Stimulated activated naive CD8-positive, alpha-beta T cell treated with anti-CD3 and anti-CD28 coated beads, Interleukin-15, amount 100 ng/mL, for 72 hours (primary cell): Measurements from ENCODE around the gene STXBP1.

Experiments
- ATAC-seq: fragments of 150-1000 bp; cut with Tn5 transposase; 2 replicates; pipeline ENCODE4 v1.10.0; 2021; ENCODE audit warnings: mild to moderate bottlenecking, moderate library complexity
- DNase-seq, 2 donors: peaks; one replicate each; pipeline ENCODE4 v3.0.0; 2021 to 2022
- H3K27ac Mint-ChIP-seq, 2 donors: one replicate each; pipeline ENCODE4 v1.8.0; 2022; ENCODE audit warnings: mild to moderate bottlenecking in 2 of 2, mixed read lengths in 2 of 2, moderate library complexity in 2 of 2
- H3K27me3 Mint-ChIP-seq: one replicate; pipeline ENCODE4 v1.8.0; 2022; ENCODE audit warnings: mixed read lengths
- H3K4me1 Mint-ChIP-seq: one replicate; pipeline ENCODE4 v1.8.0; 2022; ENCODE audit warnings: mild to moderate bottlenecking, mixed read lengths
- H3K4me3 Mint-ChIP-seq, 2 donors: one replicate each; pipeline ENCODE4 v1.8.0; 2022; ENCODE audit warnings: mild to moderate bottlenecking in 2 of 2, mixed read lengths in 2 of 2, moderate library complexity in 1 of 2
- H3K9me3 Mint-ChIP-seq, 2 donors: one replicate each; pipeline ENCODE4 v1.8.0; 2022; ENCODE audit warnings: mixed read lengths in 2 of 2

Gene STXBP1

DNA sequence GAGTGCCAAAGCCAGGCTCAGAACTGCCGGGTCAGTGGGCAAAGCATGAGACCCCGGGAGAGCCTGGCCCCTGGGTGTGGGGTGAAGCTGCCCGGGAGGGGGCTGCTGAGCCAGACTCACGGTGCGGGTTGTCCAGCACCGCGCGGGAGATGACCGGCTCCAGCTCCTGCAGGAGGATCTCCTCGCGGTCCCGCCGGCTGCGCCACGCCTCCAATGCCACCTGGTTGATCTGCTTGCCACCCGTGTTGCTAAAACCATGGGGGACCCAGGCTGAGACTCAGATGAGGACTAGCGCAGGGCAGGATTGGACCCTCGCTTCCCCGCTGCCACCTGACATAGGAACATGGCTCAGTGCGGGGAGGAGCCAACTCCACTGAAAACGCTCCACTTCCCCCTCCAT lies 120.4 kb downstream of the STXBP1 start:
- Mint-ChIP-seq H3K27me3 (no peaks in the 10 kb centered on the region), H3K27ac (no peak overlapping the region), H3K9me3 (no peaks in the 10 kb centered on the region), H3K4me3 (no peak overlapping the region), H3K4me1 (peaks cover 11% of the 10 kb centered on the region)
- DNase-seq (no peak), ATAC-seq (no peak)

DNA sequence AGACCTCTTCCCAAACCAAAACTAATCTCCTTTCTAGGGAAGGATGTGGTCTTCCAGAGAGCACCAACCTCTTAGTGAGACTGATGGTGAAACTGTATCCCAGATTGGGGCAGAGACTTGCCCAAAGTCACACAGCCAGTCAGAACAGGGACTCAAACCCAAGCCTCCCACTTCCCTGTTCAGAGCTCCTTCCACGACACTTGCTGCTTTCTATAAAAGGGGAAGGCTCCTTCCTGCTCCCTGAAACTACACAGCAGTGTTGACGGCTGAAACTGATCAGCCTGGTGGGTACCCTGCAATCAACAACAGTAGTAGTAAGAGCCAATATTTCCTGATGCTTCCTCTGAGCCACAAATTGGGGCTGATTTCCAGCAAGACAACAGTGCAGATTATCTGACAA lies 121.5 kb downstream of the STXBP1 start:
- Mint-ChIP-seq H3K4me3 (peak overlapping the region; percentile 76 to 85), H3K9me3 (no peaks in the 10 kb centered on the region), H3K27me3 (no peaks in the 10 kb centered on the region), H3K27ac (peak overlapping the region in 1 of 2 donors; percentile 34), H3K4me1 (peaks cover 11% of the 10 kb centered on the region)
- DNase-seq (no peak), ATAC-seq (no peak)

DNA sequence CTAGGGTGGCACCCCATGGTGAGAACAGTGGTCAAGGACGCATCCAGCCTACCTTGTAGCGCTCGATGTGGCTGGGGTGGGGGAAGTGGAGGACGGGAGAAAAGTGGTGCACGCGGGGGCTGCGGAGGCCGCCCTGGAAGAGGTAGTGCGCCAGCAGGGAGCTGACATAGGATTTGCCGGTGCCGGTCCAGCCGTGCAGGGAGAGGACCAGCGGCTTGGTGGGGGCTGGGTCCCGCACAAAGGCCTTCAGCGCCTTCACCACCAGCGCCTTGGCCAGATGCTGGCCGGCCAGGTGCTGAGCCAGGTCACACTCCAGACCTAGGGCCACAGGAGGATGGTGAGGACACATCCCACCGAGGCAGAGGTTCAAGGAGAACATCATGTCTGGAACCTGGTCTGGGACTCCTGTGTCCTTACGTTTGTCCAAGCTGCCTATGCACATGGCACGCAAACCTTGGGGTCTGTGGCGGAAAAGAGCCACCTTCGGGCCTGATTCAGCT lies 122.2 kb downstream of the STXBP1 start:
- H3K27me3 Mint-ChIP-seq: no peaks in the 10 kb centered on the region
- peaks cover 11% of the 10 kb centered on the region for H3K4me1 Mint-ChIP-seq
- no peak for ATAC-seq
- H3K4me3 Mint-ChIP-seq: peak overlapping the region; percentile 76 to 85
- no peaks in the 10 kb centered on the region for H3K9me3 Mint-ChIP-seq
- peak overlapping the region in 1 of 2 donors; percentile 83 for H3K27ac Mint-ChIP-seq
- no peak for DNase-seq

DNA sequence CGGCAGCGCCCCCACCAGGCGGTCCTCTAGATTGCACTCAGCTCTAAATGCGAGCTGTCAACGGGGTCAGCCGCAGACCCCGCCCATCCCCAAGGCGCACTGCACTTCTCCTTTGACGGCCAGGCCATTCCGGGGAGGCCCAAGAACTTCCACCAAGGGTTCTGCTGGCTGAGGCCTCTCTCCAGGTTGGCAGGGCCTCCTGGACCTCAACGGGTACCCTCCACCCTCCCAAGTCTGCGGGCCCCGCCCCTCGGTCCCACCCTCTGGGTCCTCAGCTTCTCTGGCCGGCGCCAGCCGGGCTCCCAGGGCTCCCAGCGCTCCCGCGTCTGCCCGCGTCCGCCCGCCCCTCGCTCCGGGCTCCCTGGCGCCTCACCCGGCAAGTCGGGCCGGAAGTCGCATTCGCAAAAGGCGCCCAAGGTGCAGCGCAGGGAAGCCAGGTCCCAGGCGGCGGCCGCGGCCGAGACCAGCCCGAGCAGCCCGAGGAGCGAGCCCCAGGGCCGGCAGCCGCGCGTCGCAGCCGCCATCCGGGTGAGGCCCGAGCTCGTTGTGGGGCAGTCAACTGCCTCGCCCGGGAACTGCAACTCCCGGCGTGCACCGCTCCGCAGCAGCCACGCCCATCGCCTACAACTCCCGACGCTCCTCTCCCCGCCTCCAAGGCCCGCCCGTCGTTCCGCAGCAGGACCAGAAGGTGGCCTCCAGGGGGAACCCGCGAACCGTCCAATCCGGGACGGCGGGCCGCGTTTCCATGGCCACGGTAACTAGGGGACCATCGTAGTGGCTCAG lies 122.9 kb downstream of the STXBP1 start, which contains the start of gene TOR2A:
TSS of gene TOR2A (minus strand) at position 548 of the 783 bp plus-strand sequence. CDS start at position 524, 24 bp downstream.
- H3K4me1 Mint-ChIP-seq: peaks cover 11% of the 10 kb centered on the region

DNA sequence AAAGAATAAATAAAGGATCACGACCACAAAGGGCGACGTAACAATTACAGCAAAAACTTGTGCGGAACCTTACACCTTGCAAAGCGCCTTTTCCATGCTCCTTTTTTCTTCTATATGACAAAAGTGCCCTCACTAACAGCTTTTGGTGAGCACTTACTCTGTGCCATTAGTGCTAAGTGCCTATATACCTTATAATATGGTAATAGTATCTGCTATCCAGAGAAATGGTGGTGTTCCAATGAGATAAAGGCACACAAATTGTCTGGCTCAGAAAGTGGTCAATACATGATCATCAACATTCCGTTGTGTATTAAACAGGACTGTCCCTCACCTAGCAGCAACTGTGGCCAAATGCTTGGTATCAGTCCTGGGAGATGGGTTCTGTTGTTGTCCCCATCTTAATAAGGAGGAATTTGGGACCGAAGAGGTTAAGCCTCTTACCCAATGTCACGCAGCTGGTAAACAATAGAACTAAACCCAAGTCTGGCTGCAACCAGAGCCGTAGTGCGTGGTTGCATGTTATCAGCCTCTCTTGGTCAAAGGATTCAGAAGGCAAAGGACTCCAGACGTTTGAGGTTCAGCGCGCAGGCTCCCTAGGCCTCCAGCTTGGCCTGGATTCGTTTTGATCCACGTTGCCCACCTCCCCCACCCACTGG lies 123.6 kb downstream of the STXBP1 start:
- H3K27me3 Mint-ChIP-seq: no peaks in the 10 kb centered on the region
- peak overlapping the region; percentile 76 to 85 for H3K4me3 Mint-ChIP-seq
- DNase-seq (no peak), ATAC-seq (no peak)
- no peaks in the 10 kb centered on the region for H3K9me3 Mint-ChIP-seq
- H3K27ac Mint-ChIP-seq: peak overlapping the region; percentile 80 to 89
- H3K4me1 Mint-ChIP-seq: peaks cover 11% of the 10 kb centered on the region

More for the DNA sequence above, 122.9 kb downstream of the STXBP1 start, which contains the start of gene TOR2A:
- H3K9me3 Mint-ChIP-seq: no peaks in the 10 kb centered on the region
- H3K27ac Mint-ChIP-seq: peak within 1 kb of the TSS; percentile 80 to 89
- peak; percentile 92 for ATAC-seq
- DNase-seq: peak; percentile 97 to 98
- H3K27me3 Mint-ChIP-seq: no peaks in the 10 kb centered on the region
- H3K4me3 Mint-ChIP-seq: peak within 1 kb of the TSS; percentile 76 to 85

DNA sequence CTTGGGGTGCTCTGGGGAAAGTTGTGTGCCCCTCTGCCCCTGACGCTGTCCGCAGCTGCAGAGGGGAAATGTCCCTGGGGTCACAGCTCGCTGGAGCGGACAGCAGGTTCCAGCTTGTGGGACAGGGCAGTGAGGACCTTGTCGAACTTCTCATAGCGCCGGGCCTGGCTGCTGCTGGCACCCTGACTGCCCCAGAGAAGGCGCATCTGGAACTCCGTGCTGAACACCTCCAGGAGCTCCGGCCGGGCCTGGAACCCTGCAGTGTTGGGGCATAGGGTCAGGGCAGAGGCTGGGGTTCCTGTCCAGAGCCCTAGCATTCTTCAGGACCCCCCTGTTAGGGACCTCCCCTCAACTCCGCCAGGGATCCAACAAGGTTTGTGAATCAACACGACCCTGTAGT lies 126.6 kb downstream of the STXBP1 start:
- H3K27me3 Mint-ChIP-seq: no peaks in the 10 kb centered on the region
- no peaks in the 10 kb centered on the region for H3K9me3 Mint-ChIP-seq

DNA sequence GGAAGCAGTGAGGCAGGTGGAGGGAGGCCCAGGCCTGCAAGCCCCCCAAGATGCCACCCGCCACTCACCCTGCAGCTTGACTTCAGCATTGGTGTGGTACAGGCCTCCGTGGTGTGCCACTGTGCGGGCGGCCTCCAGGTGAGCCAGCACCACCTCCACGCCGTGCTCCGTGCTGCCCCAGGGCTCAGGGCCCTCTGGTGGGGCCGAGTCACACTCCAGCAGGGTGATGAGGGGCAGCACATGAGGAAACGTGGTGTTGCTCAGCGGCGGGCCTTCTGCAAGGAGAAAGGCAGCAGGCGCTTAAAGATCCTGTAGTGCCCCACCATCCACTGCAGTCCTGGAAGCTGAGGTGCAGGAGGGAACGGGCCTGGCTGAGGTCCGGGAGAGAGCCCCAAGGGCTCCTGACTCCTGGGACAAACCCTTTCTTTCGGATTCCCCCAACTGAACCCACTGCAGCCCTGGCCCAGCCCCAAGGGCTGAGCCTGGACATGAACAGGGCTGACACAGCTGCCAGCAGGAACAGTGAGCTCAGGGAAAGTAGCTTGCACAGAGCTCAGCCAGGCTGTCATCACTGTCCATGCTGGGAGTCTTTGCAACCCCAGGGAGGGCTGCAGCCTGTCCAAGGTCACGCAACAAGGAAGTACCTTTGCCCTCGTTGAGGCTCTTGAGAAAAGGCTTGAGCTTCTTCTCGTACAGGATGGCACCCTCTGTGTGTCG lies 127.7 kb downstream of the STXBP1 start:
- H3K9me3 Mint-ChIP-seq: no peaks in the 10 kb centered on the region
- ATAC-seq (no peak), DNase-seq (no peak)
- no peaks in the 10 kb centered on the region for H3K4me1 Mint-ChIP-seq
- H3K27ac Mint-ChIP-seq: no peak overlapping the region
- no peaks in the 10 kb centered on the region for H3K27me3 Mint-ChIP-seq
- no peak overlapping the region for H3K4me3 Mint-ChIP-seq

More for the DNA sequence above, 126.6 kb downstream of the STXBP1 start:
- Mint-ChIP-seq H3K27ac (no peak overlapping the region), H3K4me3 (no peak overlapping the region), H3K4me1 (peaks cover 8% of the 10 kb centered on the region)
- DNase-seq: no peak
- no peak for ATAC-seq

DNA sequence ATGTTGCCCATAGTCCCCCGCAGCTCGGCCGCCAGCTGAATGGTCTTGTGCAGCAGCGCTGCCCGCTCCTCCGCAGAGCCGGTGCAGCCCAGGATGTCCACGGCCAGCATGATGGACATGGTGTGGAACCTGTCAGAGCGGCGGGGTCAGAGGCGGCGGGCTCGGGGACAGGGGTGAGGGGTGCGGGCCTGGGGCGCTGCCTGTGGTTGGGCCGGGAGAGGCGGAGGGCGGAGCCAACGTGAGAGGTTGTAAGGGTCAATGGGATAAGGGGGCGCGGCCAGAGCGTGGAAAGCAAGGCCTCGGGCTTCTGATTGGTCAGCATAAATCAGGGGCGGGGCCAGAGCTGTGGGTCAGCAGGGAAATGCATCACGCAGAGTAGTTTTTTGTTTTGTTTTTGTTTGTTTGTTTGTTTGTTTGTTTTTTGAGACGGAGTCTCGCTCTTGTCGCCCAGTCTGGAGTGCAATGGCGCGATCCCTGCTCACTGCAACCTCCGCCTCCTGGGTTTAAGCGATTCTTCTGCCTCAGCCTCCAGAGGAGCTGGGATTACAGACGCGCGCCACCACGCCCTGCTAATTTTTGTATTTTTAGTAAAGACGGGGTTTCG lies 129.9 kb downstream of the STXBP1 start:
- peak overlapping the region in 1 of 2 donors; percentile 94 for H3K27ac Mint-ChIP-seq
- no peak overlapping the region for H3K4me3 Mint-ChIP-seq
- H3K4me1 Mint-ChIP-seq: peaks cover 5% of the 10 kb centered on the region
- H3K27me3 Mint-ChIP-seq: no peaks in the 10 kb centered on the region
- DNase-seq (no peak), ATAC-seq (no peak)
- H3K9me3 Mint-ChIP-seq: no peaks in the 10 kb centered on the region
